ENCODE measurements around the gene SEMA4F. TPM values are rescaled to one million over a fixed set of nuclear protein-coding genes. Genes with fewer than 3 reads are reported as not detected.

Gene SEMA4F
- 1 to 10 TPM; 4.3 to 7.2 (median 6.1) TPM for total RNA-seq

- no peak within 1 kb of the TSS for H3K27ac ChIP-seq
- H3K36me3 ChIP-seq: no peaks in the 10 kb centered on the region
- WGBS, 2 donors: 0 to 3% methylated on average over 20 to 32 of the region's 79 CpGs
- peak within 1 kb of the TSS; percentile 5 to 44 (median 29) for H3K4me3 ChIP-seq (replicated peaks in 1 of 3)
- no peaks in the 10 kb centered on the region for H3K27me3 ChIP-seq
- intact Hi-C loops (cut with DNase I): no loop called here
- peaks cover 0 to 4% of the 10 kb centered on the region in 2 donors for H3K4me1 ChIP-seq
- TF ChIP-seq CTCF (IDR thresholded peaks at IDR 0.05) (peak in 1 of 6 experiments; percentile 0), POLR2A (IDR thresholded peaks at IDR 0.05) (peak in 1 of 2 donors; percentile 84)
- H3K9me3 ChIP-seq: no peaks in the 10 kb centered on the region
- peak; percentile 99 for DNase-seq
Observed at GRCh38 chr2:74653985-74654882, at the start of gene SEMA4F. Gene SEMA4F (plus strand): TSS chr2:74654247. CDS start chr2:74654377, 130 bp downstream.

GRCh38 chr2:74606927-74607326, 47.1 kb upstream of the SEMA4F start:
- no peaks in the 10 kb centered on the region for H3K9me3 ChIP-seq
- H3K27ac ChIP-seq: no peak overlapping the region
- DNase-seq: no peak
- TF ChIP-seq CTCF (IDR thresholded peaks at IDR 0.05) (no peak), POLR2A (IDR thresholded peaks at IDR 0.05) (no peak)
- no peaks in the 10 kb centered on the region for H3K4me1 ChIP-seq
- H3K4me3 ChIP-seq (replicated peaks in 1 of 3): no peak overlapping the region
- no peaks in the 10 kb centered on the region for H3K36me3 ChIP-seq
- intact Hi-C loops (cut with DNase I): no loop called here
- WGBS, 2 donors: 69 to 71% methylated on average over 5 of the region's 5 CpGs
- no peaks in the 10 kb centered on the region for H3K27me3 ChIP-seq

- WGBS, 2 donors: 92 to 94% methylated on average over 3 of the region's 3 CpGs
- DNase-seq: no peak
- Histone ChIP-seq H3K4me3 (replicated peaks in 1 of 3) (no peak overlapping the region), H3K27ac (no peak overlapping the region), H3K4me1 (peaks cover 0 to 8% of the 10 kb centered on the region in 2 donors), H3K27me3 (no peaks in the 10 kb centered on the region), H3K9me3 (no peaks in the 10 kb centered on the region), H3K36me3 (no peaks in the 10 kb centered on the region)
- TF ChIP-seq POLR2A (IDR thresholded peaks at IDR 0.05) (no peak), CTCF (IDR thresholded peaks at IDR 0.05) (no peak)
- intact Hi-C loops (cut with DNase I): no loop called here
Observed at GRCh38 chr2:74617122-74617521, 36.9 kb upstream of the SEMA4F start.

- H3K4me1 ChIP-seq: peaks cover 0 to 8% of the 10 kb centered on the region in 2 donors
- no peak for DNase-seq
- H3K27ac ChIP-seq: no peak overlapping the region
- TF ChIP-seq POLR2A (IDR thresholded peaks at IDR 0.05) (no peak), CTCF (IDR thresholded peaks at IDR 0.05) (no peak)
- WGBS, 2 donors: 84% methylated on average over 6 of the region's 6 CpGs
- H3K4me3 ChIP-seq (replicated peaks in 1 of 3): no peak overlapping the region
- no peaks in the 10 kb centered on the region for H3K27me3 ChIP-seq
- intact Hi-C loops (cut with DNase I): no loop called here
- no peaks in the 10 kb centered on the region for H3K36me3 ChIP-seq
- no peaks in the 10 kb centered on the region for H3K9me3 ChIP-seq
Observed at GRCh38 chr2:74618410-74619083, 35.5 kb upstream of the SEMA4F start.
